ENCODE measurements around the gene AMH. TPM values are rescaled to one million over a fixed set of nuclear protein-coding genes. Genes with fewer than 3 reads are reported as not detected.

The AMH gene
- total and polyA plus RNA-seq, 12 donors, result 0.36 to 4.6 (median 1.1) TPM; not detected in 4

DNA sequence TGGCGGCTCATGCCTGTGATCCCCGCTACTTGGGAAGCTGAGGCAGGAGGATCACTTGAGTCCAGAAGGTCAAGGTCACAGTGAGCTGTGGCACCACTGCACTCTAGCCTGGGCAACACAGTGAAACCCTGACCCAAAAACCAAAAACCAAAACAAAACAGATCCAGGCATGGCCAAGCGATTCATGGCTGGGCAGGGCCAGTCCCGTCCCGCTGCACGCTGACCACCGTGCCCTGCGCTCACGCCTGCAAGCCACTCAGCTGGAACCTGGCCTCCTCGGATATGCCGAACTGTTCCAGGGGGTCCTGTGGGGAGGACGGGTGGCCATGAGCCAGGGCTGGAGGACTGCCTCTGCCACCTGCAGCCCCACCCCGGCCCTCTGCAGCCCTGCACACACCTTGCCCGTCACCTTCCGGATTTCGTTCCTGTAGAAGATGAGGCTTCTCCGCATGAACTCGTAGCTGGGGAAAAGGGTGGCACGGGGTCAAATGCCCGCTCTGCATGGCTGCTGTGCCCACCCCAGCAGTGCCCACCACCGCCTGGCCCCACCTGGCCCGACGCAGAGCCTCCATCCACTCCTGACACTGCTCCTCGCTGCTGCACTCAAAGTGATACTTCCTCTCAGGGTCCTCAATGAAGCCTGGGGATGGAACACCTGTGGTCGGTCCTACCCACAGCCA is 15.4 kb upstream of the AMH start:
- no peaks in the 10 kb centered on the region for H3K9me3 ChIP-seq (replicated peaks in 1 of 3)
- intact Hi-C loops (cut with DNase I), result loop anchor here (5.0 to 10.0 kb wide), 3 partner anchors 66 to 81 kb away; partner anchors contain the start of gene AP3D1 (in 1 of the 2)
- 75 to 84% (median 82%) methylated on average over 15 to 25 of the region's 25 CpGs for WGBS, 4 donors
- no peaks in the 10 kb centered on the region for H3K27me3 ChIP-seq
- H3K36me3 ChIP-seq (replicated peaks in 1 of 2), result peaks cover 0 to 28% of the 10 kb centered on the region in 2 donors
- H3K4me1 ChIP-seq (replicated peaks in 1 of 2), result peaks cover 23 to 49% of the 10 kb centered on the region in 2 donors
- peak overlapping the region in 1 of 5 donors; percentile 14 for H3K27ac ChIP-seq
- no peak overlapping the region for H3K4me3 ChIP-seq
- DNase-seq, result no peak
- TF ChIP-seq POLR2A (IDR thresholded peaks at IDR 0.05), result no peak
- TF ChIP-seq, protein P1, sequence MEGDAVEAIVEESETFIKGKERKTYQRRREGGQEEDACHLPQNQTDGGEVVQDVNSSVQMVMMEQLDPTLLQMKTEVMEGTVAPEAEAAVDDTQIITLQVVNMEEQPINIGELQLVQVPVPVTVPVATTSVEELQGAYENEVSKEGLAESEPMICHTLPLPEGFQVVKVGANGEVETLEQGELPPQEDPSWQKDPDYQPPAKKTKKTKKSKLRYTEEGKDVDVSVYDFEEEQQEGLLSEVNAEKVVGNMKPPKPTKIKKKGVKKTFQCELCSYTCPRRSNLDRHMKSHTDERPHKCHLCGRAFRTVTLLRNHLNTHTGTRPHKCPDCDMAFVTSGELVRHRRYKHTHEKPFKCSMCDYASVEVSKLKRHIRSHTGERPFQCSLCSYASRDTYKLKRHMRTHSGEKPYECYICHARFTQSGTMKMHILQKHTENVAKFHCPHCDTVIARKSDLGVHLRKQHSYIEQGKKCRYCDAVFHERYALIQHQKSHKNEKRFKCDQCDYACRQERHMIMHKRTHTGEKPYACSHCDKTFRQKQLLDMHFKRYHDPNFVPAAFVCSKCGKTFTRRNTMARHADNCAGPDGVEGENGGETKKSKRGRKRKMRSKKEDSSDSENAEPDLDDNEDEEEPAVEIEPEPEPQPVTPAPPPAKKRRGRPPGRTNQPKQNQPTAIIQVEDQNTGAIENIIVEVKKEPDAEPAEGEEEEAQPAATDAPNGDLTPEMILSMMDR (IDR thresholded peaks at IDR 0.05), result no peak

DNA sequence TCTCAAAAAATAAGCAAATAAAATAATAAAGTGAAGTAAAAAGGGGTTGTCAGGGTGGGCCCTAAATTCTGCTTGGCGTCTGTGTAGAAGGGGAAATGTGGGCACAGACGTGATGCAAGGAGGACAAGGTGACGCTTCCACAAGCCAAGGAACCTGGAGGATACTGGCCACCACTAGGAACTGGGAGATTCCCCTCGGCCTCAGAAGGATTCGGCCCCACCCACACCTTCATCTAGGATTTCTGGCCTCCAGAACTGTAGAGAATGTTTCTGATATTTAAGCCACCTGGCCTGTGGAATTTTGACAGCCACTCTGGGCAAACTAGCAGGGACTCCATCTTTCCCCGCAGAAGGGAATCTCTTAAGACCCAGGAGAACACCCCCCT is 14.1 kb upstream of the AMH start:
- Histone ChIP-seq H3K36me3 (replicated peaks in 1 of 2) (peaks cover 0 to 19% of the 10 kb centered on the region in 2 donors), H3K4me1 (replicated peaks in 1 of 2) (peaks cover 33 to 62% of the 10 kb centered on the region in 2 donors), H3K27me3 (no peaks in the 10 kb centered on the region), H3K9me3 (replicated peaks in 1 of 3) (no peaks in the 10 kb centered on the region), H3K27ac (peak overlapping the region in 3 of 5 donors; percentile 95 to 100 (median 99)), H3K4me3 (peak overlapping the region in 2 of 4 donors; percentile 61 to 87)
- DNase-seq, result no peak
- WGBS, 4 donors, result 59 to 67% (median 61%) methylated on average over 4 to 6 of the region's 6 CpGs
- no peak for TF ChIP-seq POLR2A (IDR thresholded peaks at IDR 0.05)
- TF ChIP-seq, protein P1 (IDR thresholded peaks at IDR 0.05), result no peak
- intact Hi-C loops (cut with DNase I), result loop anchor here (5.0 to 10.0 kb wide), 5 partner anchors 37 to 83 kb away; partner anchors contain the start of gene AP3D1 (in 1 of the 2)

DNA sequence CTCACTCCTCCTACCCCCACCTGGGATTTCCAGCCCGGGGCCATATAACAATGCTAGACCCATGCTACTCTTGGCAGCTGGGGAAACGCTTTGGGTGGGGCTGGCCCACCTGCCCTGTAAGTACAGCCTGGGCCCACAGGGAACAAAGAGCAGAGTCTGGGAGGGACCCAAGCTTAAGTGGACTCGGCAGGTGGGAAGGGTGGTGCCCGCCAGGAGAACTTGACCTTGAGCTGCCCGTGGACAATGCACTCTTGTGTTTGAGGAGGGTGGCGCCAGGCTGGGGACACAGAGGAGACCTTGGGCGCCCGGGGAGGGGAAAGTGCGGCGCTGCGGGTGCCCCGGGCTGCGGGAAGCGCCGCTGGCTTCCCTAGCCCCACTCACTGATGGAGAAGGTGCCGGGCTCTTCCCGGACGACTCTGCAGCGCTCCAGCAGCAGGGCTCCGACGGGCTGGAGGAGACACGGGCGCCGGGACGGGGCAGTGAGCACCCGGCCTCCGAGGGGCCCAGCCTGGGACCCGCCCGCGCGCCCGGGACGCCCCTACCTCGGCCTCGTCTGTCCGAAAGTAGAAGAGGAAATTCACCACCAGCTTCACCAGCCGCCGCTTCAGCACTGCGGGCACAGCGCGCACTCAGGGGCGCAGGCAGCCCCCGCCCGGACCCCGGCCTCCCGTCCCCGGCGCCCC is 13.6 kb upstream of the AMH start:
- intact Hi-C loops (cut with DNase I), result loop anchor here (2.0 to 10.0 kb wide), 4 partner anchors 37 to 79 kb away; no protein-coding TSS in a partner anchor
- peak overlapping the region; percentile 94 to 100 (median 95) for H3K27ac ChIP-seq
- DNase-seq, result peak in 5 of 7 donors; percentile 38 to 71 (median 45)
- peaks cover 0 to 13% of the 10 kb centered on the region in 2 donors for H3K36me3 ChIP-seq (replicated peaks in 1 of 2)
- H3K4me1 ChIP-seq (replicated peaks in 1 of 2), result peaks cover 35 to 67% of the 10 kb centered on the region in 2 donors
- H3K4me3 ChIP-seq, result peak overlapping the region in 3 of 4 donors; percentile 53 to 87 (median 61)
- TF ChIP-seq, protein P1 (IDR thresholded peaks at IDR 0.05), result peak in 1 of 6 experiments; percentile 2
- no peak for TF ChIP-seq POLR2A (IDR thresholded peaks at IDR 0.05)
- no peaks in the 10 kb centered on the region for H3K27me3 ChIP-seq
- H3K9me3 ChIP-seq (replicated peaks in 1 of 3), result no peaks in the 10 kb centered on the region
- whole genome bisulfite sequencing, 4 donors, result 0 to 1% (median 0%) methylated on average over 2 to 48 of the region's 48 CpGs

DNA sequence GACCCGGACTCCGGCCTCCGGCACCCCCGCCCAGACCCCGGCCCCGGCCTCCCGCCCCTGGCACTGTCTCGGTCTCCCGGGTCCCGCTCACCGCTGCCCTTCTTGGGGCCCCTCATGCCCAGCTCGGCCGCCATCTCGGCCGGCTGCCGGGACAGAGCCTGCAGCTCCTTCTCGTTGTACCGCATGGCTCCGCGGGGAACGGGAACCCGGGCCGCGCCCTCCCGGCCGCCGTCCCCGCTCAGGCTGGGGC is 13.1 kb upstream of the AMH start:
- DNase-seq, result no peak
- intact Hi-C loops (cut with DNase I), result loop anchor here (2.0 to 10.0 kb wide), 4 partner anchors 36 to 79 kb away; no protein-coding TSS in a partner anchor
- peak overlapping the region; percentile 94 to 100 (median 95) for H3K27ac ChIP-seq
- H3K36me3 ChIP-seq (replicated peaks in 1 of 2), result peaks cover 0 to 10% of the 10 kb centered on the region in 2 donors
- no peaks in the 10 kb centered on the region for H3K9me3 ChIP-seq (replicated peaks in 1 of 3)
- 1% methylated on average over 26 to 28 of the region's 28 CpGs; no CpG with 5 or more reads in 2 of the 4 donors for WGBS, 4 donors
- no peak for TF ChIP-seq POLR2A (IDR thresholded peaks at IDR 0.05)
- TF ChIP-seq, protein P1 (IDR thresholded peaks at IDR 0.05), result no peak
- peaks cover 35 to 70% of the 10 kb centered on the region in 2 donors for H3K4me1 ChIP-seq (replicated peaks in 1 of 2)
- H3K27me3 ChIP-seq, result no peaks in the 10 kb centered on the region
- H3K4me3 ChIP-seq, result peak overlapping the region in 3 of 4 donors; percentile 53 to 87 (median 61)

All from adrenal gland (tissue), 12 donors.